OCI-LY1 (cell line): ENCODE results near the gene DBI.

Source experiments
- EZH2 ChIP-seq: fragments of 200-600 bp; sonication (generic), shearing (Covaris generic); IDR thresholded peaks from 2 replicates; pipeline ENCODE4 v1.8.0; 2017; ENCODE audit warnings: borderline replicate concordance, mixed run types, mild to moderate bottlenecking, antibody characterized with exemption, low read length, moderate library complexity, mixed read lengths
- TF ChIP-seq, protein P1 (sequence below): fragments of 200-600 bp; sonication (generic), shearing (Covaris generic); IDR thresholded peaks from 2 replicates; pipeline ENCODE4 v1.5.1; 2017; ENCODE audit warnings: mild to moderate bottlenecking, antibody characterized with exemption, low read length, moderate library complexity, mixed read lengths

DNA sequence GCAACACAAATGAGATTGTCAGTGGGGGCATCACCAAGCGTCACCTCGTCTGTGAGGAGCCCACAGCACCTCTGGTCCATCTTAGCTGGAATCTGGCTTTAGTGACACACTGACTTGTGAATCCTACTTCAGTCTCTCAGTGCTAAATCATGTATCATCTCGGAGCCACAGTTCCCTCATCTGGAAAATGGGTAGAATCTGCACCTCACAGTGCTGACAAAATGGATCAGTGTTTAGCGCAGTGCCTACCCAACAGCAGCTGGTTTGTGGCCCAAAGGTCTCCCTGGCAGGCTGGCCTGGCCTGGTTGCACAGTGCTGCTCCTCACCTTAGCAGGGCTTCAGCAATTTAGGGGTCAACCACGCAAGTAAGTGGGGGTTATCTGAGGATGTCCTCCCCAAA is 10.0 kb downstream of the DBI start:
- TF ChIP-seq, protein P1, sequence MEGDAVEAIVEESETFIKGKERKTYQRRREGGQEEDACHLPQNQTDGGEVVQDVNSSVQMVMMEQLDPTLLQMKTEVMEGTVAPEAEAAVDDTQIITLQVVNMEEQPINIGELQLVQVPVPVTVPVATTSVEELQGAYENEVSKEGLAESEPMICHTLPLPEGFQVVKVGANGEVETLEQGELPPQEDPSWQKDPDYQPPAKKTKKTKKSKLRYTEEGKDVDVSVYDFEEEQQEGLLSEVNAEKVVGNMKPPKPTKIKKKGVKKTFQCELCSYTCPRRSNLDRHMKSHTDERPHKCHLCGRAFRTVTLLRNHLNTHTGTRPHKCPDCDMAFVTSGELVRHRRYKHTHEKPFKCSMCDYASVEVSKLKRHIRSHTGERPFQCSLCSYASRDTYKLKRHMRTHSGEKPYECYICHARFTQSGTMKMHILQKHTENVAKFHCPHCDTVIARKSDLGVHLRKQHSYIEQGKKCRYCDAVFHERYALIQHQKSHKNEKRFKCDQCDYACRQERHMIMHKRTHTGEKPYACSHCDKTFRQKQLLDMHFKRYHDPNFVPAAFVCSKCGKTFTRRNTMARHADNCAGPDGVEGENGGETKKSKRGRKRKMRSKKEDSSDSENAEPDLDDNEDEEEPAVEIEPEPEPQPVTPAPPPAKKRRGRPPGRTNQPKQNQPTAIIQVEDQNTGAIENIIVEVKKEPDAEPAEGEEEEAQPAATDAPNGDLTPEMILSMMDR = no peak
- TF ChIP-seq EZH2 = no peak
